WTC11 (cell line): Measurements from ENCODE around the gene CYP19A1.

Source experiments
- CBFB ChIP-seq: sonication (generic); formaldehyde crosslinking; IDR thresholded peaks from 2 replicates; pipeline ENCODE4 v1.8.1; 2022; ENCODE audit warnings: mild to moderate bottlenecking, low read depth, missing genetic modification reagents
- CTCF ChIP-seq: fragments of 200-600 bp; IDR thresholded peaks from 2 replicates; pipeline ENCODE4 v1.8.0; 2022; ENCODE audit warnings: antibody characterized with exemption
- SP1 ChIP-seq: sonication (generic); formaldehyde crosslinking; conservative IDR thresholded peaks from 2 replicates; pipeline ENCODE4 v1.8.1; 2022; ENCODE audit warnings: missing genetic modification reagents
- TCF7 ChIP-seq: sonication (generic); formaldehyde crosslinking; IDR thresholded peaks from 2 replicates; pipeline ENCODE4 v1.8.0; 2022; ENCODE audit warnings: mild to moderate bottlenecking, low read depth, missing genetic modification reagents, moderate library complexity
- ZNF138 ChIP-seq: sonication (generic); formaldehyde crosslinking; conservative IDR thresholded peaks from 2 replicates; pipeline ENCODE4 v1.8.1; 2022; ENCODE audit warnings: mild to moderate bottlenecking, moderate library complexity, missing genetic modification reagents
- TF ChIP-seq, protein P1 (sequence below): sonication (generic); formaldehyde crosslinking; IDR thresholded peaks from 2 replicates; pipeline ENCODE4 v1.8.0; 2022; ENCODE audit warnings: mild to moderate bottlenecking, missing genetic modification reagents
- TF ChIP-seq, protein P2 (sequence below): sonication (generic); formaldehyde crosslinking; IDR thresholded peaks from 2 replicates; pipeline ENCODE4 v1.8.0; 2022; ENCODE audit warnings: mild to moderate bottlenecking, missing genetic modification reagents

- TF ChIP-seq CTCF (no peak), TCF7 (CRISPR knock-in tag) (no peak), SP1 (no peak), CBFB (CRISPR knock-in tag) (no peak), ZNF138 (CRISPR knock-in tag) (no peak)
- TF ChIP-seq, protein P1, sequence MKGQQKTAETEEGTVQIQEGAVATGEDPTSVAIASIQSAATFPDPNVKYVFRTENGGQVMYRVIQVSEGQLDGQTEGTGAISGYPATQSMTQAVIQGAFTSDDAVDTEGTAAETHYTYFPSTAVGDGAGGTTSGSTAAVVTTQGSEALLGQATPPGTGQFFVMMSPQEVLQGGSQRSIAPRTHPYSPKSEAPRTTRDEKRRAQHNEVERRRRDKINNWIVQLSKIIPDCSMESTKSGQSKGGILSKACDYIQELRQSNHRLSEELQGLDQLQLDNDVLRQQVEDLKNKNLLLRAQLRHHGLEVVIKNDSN (CRISPR knock-in tag): no peak
- TF ChIP-seq, protein P2, sequence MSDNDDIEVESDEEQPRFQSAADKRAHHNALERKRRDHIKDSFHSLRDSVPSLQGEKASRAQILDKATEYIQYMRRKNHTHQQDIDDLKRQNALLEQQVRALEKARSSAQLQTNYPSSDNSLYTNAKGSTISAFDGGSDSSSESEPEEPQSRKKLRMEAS (CRISPR knock-in tag): no peak
Measured at GRCh38 chr15:51284871-51285270, 53.5 kb downstream of the CYP19A1 start.
